Measurements from ENCODE around the gene ZBTB46. TPM values are rescaled to one million over a fixed set of nuclear protein-coding genes. Genes with fewer than 3 reads are reported as not detected.

Gene ZBTB46
- total RNA-seq, 2 donors from 2014 or later: 9.3 to 9.9 TPM

DNA sequence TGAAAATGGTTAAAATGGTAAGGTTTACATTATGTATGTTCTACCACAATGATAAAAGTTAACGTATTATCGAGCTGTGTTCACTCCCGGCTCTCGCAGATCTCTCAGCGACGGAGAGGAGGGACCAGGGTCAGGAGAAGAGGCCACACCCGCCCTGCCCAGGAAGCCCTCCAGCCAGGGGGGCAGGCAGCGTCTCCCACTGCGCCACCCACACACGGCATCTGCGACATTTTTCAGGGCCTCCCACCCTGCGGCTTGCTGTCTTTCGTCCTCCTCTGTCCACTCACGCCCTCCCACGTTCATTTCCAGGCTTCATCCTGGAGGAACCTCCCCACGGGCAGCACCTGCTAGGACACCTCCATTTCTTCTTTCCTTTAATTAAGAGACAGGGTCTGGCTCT is 43.3 kb downstream of the ZBTB46 start:
- TF ChIP-seq, protein P1, sequence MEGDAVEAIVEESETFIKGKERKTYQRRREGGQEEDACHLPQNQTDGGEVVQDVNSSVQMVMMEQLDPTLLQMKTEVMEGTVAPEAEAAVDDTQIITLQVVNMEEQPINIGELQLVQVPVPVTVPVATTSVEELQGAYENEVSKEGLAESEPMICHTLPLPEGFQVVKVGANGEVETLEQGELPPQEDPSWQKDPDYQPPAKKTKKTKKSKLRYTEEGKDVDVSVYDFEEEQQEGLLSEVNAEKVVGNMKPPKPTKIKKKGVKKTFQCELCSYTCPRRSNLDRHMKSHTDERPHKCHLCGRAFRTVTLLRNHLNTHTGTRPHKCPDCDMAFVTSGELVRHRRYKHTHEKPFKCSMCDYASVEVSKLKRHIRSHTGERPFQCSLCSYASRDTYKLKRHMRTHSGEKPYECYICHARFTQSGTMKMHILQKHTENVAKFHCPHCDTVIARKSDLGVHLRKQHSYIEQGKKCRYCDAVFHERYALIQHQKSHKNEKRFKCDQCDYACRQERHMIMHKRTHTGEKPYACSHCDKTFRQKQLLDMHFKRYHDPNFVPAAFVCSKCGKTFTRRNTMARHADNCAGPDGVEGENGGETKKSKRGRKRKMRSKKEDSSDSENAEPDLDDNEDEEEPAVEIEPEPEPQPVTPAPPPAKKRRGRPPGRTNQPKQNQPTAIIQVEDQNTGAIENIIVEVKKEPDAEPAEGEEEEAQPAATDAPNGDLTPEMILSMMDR (IDR thresholded peaks at IDR 0.05): no peak
- ATAC-seq (ENCODE audit: insufficient number of reproducible peaks, low FRiP score, low read depth): no peak
- no peaks in the 10 kb centered on the region for H3K27me3 ChIP-seq (replicated peaks; ENCODE audit: insufficient read depth)
- no peak for DNase-seq (ENCODE audit: low spot score)
- H3K4me1 ChIP-seq (ENCODE audit: control insufficient read depth in 1 of 2, low read depth in 2 of 2): no peaks in the 10 kb centered on the region
- no peak overlapping the region for H3K4me3 ChIP-seq
- H3K27ac ChIP-seq: no peak overlapping the region
- H3K36me3 ChIP-seq: no peaks in the 10 kb centered on the region
- no peaks in the 10 kb centered on the region for H3K9me3 ChIP-seq

DNA sequence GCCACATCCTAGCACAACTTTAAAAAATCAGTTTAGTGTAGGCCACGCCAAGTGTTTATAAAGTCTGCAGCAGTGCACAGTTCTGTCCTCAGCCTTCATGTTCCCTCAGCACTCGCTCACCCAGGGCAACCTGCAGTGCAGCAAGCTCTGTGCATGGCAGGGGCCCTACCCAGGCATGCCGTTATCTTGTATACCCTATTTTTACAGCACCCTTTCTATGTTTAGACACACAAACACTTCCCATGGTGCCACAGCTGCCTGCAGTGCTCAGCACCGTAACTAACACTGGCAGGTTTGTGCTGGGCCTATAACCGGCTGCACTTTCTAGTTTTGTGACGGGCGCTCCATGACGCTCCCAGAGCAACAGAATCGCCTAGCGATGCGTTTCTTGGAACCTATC is 43.8 kb downstream of the ZBTB46 start:
- TF ChIP-seq, protein P1 (IDR thresholded peaks at IDR 0.05): no peak
- ATAC-seq (ENCODE audit: insufficient number of reproducible peaks, low FRiP score, low read depth) (no peak), DNase-seq (ENCODE audit: low spot score) (no peak)
- no peaks in the 10 kb centered on the region for H3K9me3 ChIP-seq
- H3K4me1 ChIP-seq (ENCODE audit: control insufficient read depth in 1 of 2, low read depth in 2 of 2): no peaks in the 10 kb centered on the region
- no peak overlapping the region for H3K27ac ChIP-seq
- no peaks in the 10 kb centered on the region for H3K36me3 ChIP-seq
- no peak overlapping the region for H3K4me3 ChIP-seq
- H3K27me3 ChIP-seq (replicated peaks; ENCODE audit: insufficient read depth): no peaks in the 10 kb centered on the region

DNA sequence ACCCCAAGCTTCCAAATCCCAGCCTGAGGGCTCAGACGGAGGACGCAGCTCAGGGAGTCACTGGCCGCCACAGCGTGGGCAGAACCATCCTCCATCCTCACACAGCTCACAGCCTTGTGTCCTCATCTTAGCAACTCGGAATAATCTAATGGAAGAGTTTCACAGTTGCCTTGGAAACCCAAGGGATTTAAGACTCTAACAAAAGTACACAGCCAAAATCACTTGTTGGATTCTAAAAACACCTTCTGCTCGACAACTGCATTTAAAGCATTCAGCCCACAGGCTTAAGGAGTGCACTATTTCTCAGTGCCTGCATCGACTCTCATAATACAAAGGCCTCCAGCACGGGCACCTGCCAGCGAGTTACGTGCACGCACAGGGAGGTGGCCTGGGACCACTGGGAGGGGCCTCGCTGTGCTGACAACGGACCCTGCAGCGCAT is 45.4 kb downstream of the ZBTB46 start:
- TF ChIP-seq, protein P1 (IDR thresholded peaks at IDR 0.05): no peak
- no peaks in the 10 kb centered on the region for H3K36me3 ChIP-seq
- DNase-seq (ENCODE audit: low spot score) (no peak), ATAC-seq (ENCODE audit: insufficient number of reproducible peaks, low FRiP score, low read depth) (no peak)
- H3K9me3 ChIP-seq: no peaks in the 10 kb centered on the region
- H3K27me3 ChIP-seq (replicated peaks; ENCODE audit: insufficient read depth): no peaks in the 10 kb centered on the region
- no peak overlapping the region for H3K4me3 ChIP-seq
- no peaks in the 10 kb centered on the region for H3K4me1 ChIP-seq (ENCODE audit: control insufficient read depth in 1 of 2, low read depth in 2 of 2)
- H3K27ac ChIP-seq: no peak overlapping the region

DNA sequence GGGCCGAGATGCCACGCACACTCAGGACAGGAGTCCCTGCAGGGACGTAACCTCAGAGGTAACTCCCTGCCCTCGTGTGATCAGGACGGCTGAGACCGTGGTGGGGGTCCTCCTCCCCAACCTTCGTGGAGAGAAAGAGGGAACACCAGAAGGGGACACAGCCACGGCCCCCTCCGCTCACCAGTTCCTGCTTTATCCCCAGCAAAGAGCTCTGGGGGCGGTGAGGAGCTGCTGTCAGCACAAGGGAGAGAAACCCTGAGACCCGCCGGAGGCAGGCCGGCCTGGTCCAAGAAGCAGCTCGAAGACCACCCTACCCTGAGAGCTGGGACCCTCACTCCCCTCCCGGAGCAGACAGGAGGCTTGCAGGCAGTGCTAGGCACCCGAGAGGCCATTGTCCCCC is 47.1 kb downstream of the ZBTB46 start:
- no peaks in the 10 kb centered on the region for H3K27me3 ChIP-seq (replicated peaks; ENCODE audit: insufficient read depth)
- no peak overlapping the region for H3K4me3 ChIP-seq
- DNase-seq (ENCODE audit: low spot score): no peak
- H3K27ac ChIP-seq: no peak overlapping the region
- no peaks in the 10 kb centered on the region for H3K4me1 ChIP-seq (ENCODE audit: control insufficient read depth in 1 of 2, low read depth in 2 of 2)
- H3K9me3 ChIP-seq: no peaks in the 10 kb centered on the region
- H3K36me3 ChIP-seq: no peaks in the 10 kb centered on the region
- TF ChIP-seq, protein P1 (IDR thresholded peaks at IDR 0.05): no peak
- no peak for ATAC-seq (ENCODE audit: insufficient number of reproducible peaks, low FRiP score, low read depth)

DNA sequence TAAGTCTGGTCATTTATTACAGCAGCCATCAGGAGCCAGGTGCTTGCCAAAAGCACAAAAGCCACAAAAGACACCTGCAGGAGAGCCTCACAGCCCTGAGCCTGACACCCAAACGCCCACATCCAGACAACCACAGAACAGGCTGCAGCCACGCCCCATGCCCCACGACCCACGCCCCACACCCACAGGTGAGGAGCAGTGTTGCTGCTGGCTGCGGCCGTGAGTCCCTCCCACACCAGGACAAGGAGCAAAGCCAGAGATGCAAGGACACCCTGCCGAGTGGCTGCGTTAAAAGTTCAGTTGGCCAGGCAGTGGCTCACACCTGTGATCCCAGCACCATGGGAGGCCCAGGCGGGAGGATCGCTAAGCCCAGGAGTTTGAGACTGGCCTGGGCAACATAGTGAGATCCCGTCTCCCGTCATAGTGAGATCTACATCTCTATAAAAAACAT is 48.5 kb downstream of the ZBTB46 start:
- no peaks in the 10 kb centered on the region for H3K36me3 ChIP-seq
- TF ChIP-seq, protein P1 (IDR thresholded peaks at IDR 0.05): no peak
- no peaks in the 10 kb centered on the region for H3K4me1 ChIP-seq (ENCODE audit: control insufficient read depth in 1 of 2, low read depth in 2 of 2)
- no peak overlapping the region for H3K4me3 ChIP-seq
- no peaks in the 10 kb centered on the region for H3K27me3 ChIP-seq (replicated peaks; ENCODE audit: insufficient read depth)
- no peak overlapping the region for H3K27ac ChIP-seq
- DNase-seq (ENCODE audit: low spot score) (no peak), ATAC-seq (ENCODE audit: insufficient number of reproducible peaks, low FRiP score, low read depth) (no peak)
- no peaks in the 10 kb centered on the region for H3K9me3 ChIP-seq
